Measurements from ENCODE around the gene ZNF675.

The ZNF675 gene

DNA sequence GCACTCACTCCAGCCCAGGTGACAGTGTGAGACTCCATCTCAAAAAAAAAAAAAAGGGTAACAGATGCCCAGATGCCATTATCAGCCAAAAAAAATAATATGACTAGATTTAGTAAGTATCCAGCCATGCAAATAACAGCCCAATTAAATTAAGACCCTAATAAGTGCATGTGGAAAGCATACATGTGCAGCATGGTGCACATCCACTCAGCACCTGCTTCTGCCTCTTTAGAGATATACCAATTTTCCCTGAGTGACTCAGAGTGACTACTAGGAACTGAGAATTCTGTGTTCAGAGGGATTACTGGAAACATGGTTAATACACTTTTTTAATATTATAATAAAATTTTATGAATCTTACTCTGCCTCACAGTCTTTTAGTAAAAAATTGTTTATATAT, 29.8 kb upstream of the ZNF675 start:
- Histone ChIP-seq H3K27me3 (ENCODE audit: control insufficient read depth in 1 of 2, insufficient read depth in 1 of 2, low read length in 2 of 2) (no peaks in the 10 kb centered on the region), H3K4ac (ENCODE audit: low read depth in 1 of 2, low read length in 2 of 2) (no peak overlapping the region), H3K27ac (ENCODE audit: low read length, poor library complexity, severe bottlenecking) (no peak overlapping the region), H3K4me1 (ENCODE audit: control insufficient read depth, insufficient read depth, low read depth, low read length) (no peaks in the 10 kb centered on the region), H2BK120ac (ENCODE audit: low read depth, low read length) (no peak overlapping the region), H3K18ac (ENCODE audit: low read depth in 1 of 2, low read length in 2 of 2) (no peak overlapping the region), H3K36me3 (ENCODE audit: control insufficient read depth in 1 of 2, insufficient read depth in 2 of 2, low read depth in 1 of 2, low read length in 2 of 2) (no peaks in the 10 kb centered on the region), H3K4me3 (ENCODE audit: insufficient read depth in 1 of 2, low read depth in 1 of 2, low read length in 2 of 2) (no peak overlapping the region), H2BK12ac (ENCODE audit: low read length in 2 of 2) (no peak overlapping the region), H2AK5ac (ENCODE audit: low read length, severe bottlenecking) (no peak overlapping the region), H3K4me2 (ENCODE audit: low read length, poor library complexity, severe bottlenecking) (no peak overlapping the region), H4K91ac (ENCODE audit: low read length) (no peak overlapping the region), H4K8ac (ENCODE audit: low read length) (no peak overlapping the region), H3K9me3 (ENCODE audit: control insufficient read depth, low read length) (peaks cover 18% of the 10 kb centered on the region), H2BK15ac (ENCODE audit: low read depth, poor library complexity, severe bottlenecking) (no peak overlapping the region), H3K9ac (ENCODE audit: low read length) (no peak overlapping the region), H3K79me1 (replicated peaks; ENCODE audit: low read length, poor library complexity, severe bottlenecking) (no peaks in the 10 kb centered on the region), H2AFZ (ENCODE audit: low read depth, low read length) (no peak overlapping the region), H2BK5ac (ENCODE audit: low read depth, low read length, poor library complexity, severe bottlenecking) (no peak overlapping the region), H3K14ac (ENCODE audit: low read length in 2 of 2) (no peak overlapping the region), H3K23ac (ENCODE audit: low read length in 2 of 2) (no peak overlapping the region)
- DNase-seq = no peak

DNA sequence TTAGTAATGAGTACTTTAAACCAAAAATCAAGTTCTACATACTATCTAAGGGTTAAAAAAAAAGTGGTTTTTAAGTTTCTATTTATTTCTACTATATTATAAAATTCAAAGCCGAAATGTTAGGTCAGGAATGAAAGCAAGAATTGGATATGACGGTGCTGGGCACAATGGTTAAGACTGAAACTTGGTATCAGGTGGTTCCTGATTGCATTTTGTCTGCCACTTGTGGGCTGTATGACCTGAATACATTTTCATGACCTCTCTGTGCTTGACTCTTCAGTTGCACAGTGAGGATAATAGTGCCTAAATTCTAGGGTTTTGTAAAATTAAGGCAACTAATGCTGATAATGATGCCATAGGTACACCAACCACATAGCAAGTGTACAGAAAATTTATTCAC, 22.3 kb upstream of the ZNF675 start:
- H3K27me3 ChIP-seq (ENCODE audit: control insufficient read depth in 1 of 2, insufficient read depth in 1 of 2, low read length in 2 of 2) = no peaks in the 10 kb centered on the region
- H3K4ac ChIP-seq (ENCODE audit: low read depth in 1 of 2, low read length in 2 of 2) = no peak overlapping the region
- no peaks in the 10 kb centered on the region for H3K4me1 ChIP-seq (ENCODE audit: control insufficient read depth, insufficient read depth, low read depth, low read length)
- no peak overlapping the region for H3K9ac ChIP-seq (ENCODE audit: low read length)
- 13% methylated on average over 2 of the region's 2 CpGs for WGBS
- H4K8ac ChIP-seq (ENCODE audit: low read length) = no peak overlapping the region
- H2BK15ac ChIP-seq (ENCODE audit: low read depth, poor library complexity, severe bottlenecking) = no peak overlapping the region
- no peak overlapping the region for H2AFZ ChIP-seq (ENCODE audit: low read depth, low read length)
- H2BK120ac ChIP-seq (ENCODE audit: low read depth, low read length) = no peak overlapping the region
- H3K23ac ChIP-seq (ENCODE audit: low read length in 2 of 2) = no peak overlapping the region
- H2BK12ac ChIP-seq (ENCODE audit: low read length in 2 of 2) = no peak overlapping the region
- no peak overlapping the region for H3K4me3 ChIP-seq (ENCODE audit: insufficient read depth in 1 of 2, low read depth in 1 of 2, low read length in 2 of 2)
- no peak for DNase-seq
- H3K79me1 ChIP-seq (replicated peaks; ENCODE audit: low read length, poor library complexity, severe bottlenecking) = no peaks in the 10 kb centered on the region
- H4K91ac ChIP-seq (ENCODE audit: low read length) = no peak overlapping the region
- H3K9me3 ChIP-seq (ENCODE audit: control insufficient read depth, low read length) = peaks cover 7% of the 10 kb centered on the region
- no peak overlapping the region for H3K14ac ChIP-seq (ENCODE audit: low read length in 2 of 2)
- H2AK5ac ChIP-seq (ENCODE audit: low read length, severe bottlenecking) = no peak overlapping the region
- H3K18ac ChIP-seq (ENCODE audit: low read depth in 1 of 2, low read length in 2 of 2) = no peak overlapping the region
- H3K4me2 ChIP-seq (ENCODE audit: low read length, poor library complexity, severe bottlenecking) = no peak overlapping the region
- H3K27ac ChIP-seq (ENCODE audit: low read length, poor library complexity, severe bottlenecking) = no peak overlapping the region
- H2BK5ac ChIP-seq (ENCODE audit: low read depth, low read length, poor library complexity, severe bottlenecking) = no peak overlapping the region
- no peaks in the 10 kb centered on the region for H3K36me3 ChIP-seq (ENCODE audit: control insufficient read depth in 1 of 2, insufficient read depth in 2 of 2, low read depth in 1 of 2, low read length in 2 of 2)

GRCh38 chr19:23706657-23707056, 19.6 kb upstream of the ZNF675 start:
- no peak for DNase-seq
- 71% methylated on average over 1 of the region's 1 CpG for WGBS
- no peaks in the 10 kb centered on the region for H3K79me1 ChIP-seq (replicated peaks; ENCODE audit: low read length, poor library complexity, severe bottlenecking)

DNA sequence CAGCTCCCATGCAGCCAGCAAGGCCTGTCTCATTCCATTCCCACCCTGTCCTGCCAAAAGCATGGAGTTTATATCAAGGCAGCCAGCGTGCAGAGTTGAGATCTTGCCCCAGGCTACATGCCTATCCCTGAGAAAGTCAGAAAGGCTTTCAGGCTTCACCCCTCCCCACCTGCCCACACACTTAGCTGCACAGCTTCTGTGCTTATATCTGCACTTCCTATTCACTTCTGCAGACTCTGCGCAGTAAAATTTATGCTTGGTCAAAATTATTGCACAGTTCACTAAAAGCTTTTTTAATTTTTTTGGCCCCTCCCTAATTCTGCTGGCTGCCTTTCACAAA, 12.5 kb upstream of the ZNF675 start:
- Histone ChIP-seq H2BK12ac (ENCODE audit: low read length in 2 of 2) (no peak overlapping the region), H3K4me1 (ENCODE audit: control insufficient read depth, insufficient read depth, low read depth, low read length) (no peaks in the 10 kb centered on the region), H2BK120ac (ENCODE audit: low read depth, low read length) (no peak overlapping the region), H2AFZ (ENCODE audit: low read depth, low read length) (no peak overlapping the region), H2BK15ac (ENCODE audit: low read depth, poor library complexity, severe bottlenecking) (no peak overlapping the region), H3K18ac (ENCODE audit: low read depth in 1 of 2, low read length in 2 of 2) (no peak overlapping the region), H3K27ac (ENCODE audit: low read length, poor library complexity, severe bottlenecking) (no peak overlapping the region), H3K4ac (ENCODE audit: low read depth in 1 of 2, low read length in 2 of 2) (no peak overlapping the region), H3K9me3 (ENCODE audit: control insufficient read depth, low read length) (peaks cover 41% of the 10 kb centered on the region), H3K27me3 (ENCODE audit: control insufficient read depth in 1 of 2, insufficient read depth in 1 of 2, low read length in 2 of 2) (no peaks in the 10 kb centered on the region), H3K4me3 (ENCODE audit: insufficient read depth in 1 of 2, low read depth in 1 of 2, low read length in 2 of 2) (no peak overlapping the region), H2AK5ac (ENCODE audit: low read length, severe bottlenecking) (no peak overlapping the region), H3K79me1 (replicated peaks; ENCODE audit: low read length, poor library complexity, severe bottlenecking) (no peaks in the 10 kb centered on the region), H3K9ac (ENCODE audit: low read length) (no peak overlapping the region), H3K36me3 (ENCODE audit: control insufficient read depth in 1 of 2, insufficient read depth in 2 of 2, low read depth in 1 of 2, low read length in 2 of 2) (no peaks in the 10 kb centered on the region), H2BK5ac (ENCODE audit: low read depth, low read length, poor library complexity, severe bottlenecking) (no peak overlapping the region), H3K14ac (ENCODE audit: low read length in 2 of 2) (no peak overlapping the region), H3K4me2 (ENCODE audit: low read length, poor library complexity, severe bottlenecking) (no peak overlapping the region), H4K8ac (ENCODE audit: low read length) (no peak overlapping the region), H4K91ac (ENCODE audit: low read length) (no peak overlapping the region), H3K23ac (ENCODE audit: low read length in 2 of 2) (no peak overlapping the region)
- no peak for DNase-seq
- WGBS = 56% methylated on average over 2 of the region's 2 CpGs

More at GRCh38 chr19:23706657-23707056, 19.6 kb upstream of the ZNF675 start:
- H3K4me1 ChIP-seq (ENCODE audit: control insufficient read depth, insufficient read depth, low read depth, low read length) = no peaks in the 10 kb centered on the region
- no peak overlapping the region for H2BK12ac ChIP-seq (ENCODE audit: low read length in 2 of 2)
- no peak overlapping the region for H2AK5ac ChIP-seq (ENCODE audit: low read length, severe bottlenecking)
- no peak overlapping the region for H3K23ac ChIP-seq (ENCODE audit: low read length in 2 of 2)
- peaks cover 15% of the 10 kb centered on the region for H3K9me3 ChIP-seq (ENCODE audit: control insufficient read depth, low read length)
- H3K4me2 ChIP-seq (ENCODE audit: low read length, poor library complexity, severe bottlenecking) = no peak overlapping the region
- H2BK15ac ChIP-seq (ENCODE audit: low read depth, poor library complexity, severe bottlenecking) = no peak overlapping the region
- no peak overlapping the region for H3K4me3 ChIP-seq (ENCODE audit: insufficient read depth in 1 of 2, low read depth in 1 of 2, low read length in 2 of 2)
- H2BK5ac ChIP-seq (ENCODE audit: low read depth, low read length, poor library complexity, severe bottlenecking) = no peak overlapping the region
- H4K8ac ChIP-seq (ENCODE audit: low read length) = no peak overlapping the region
- H3K14ac ChIP-seq (ENCODE audit: low read length in 2 of 2) = no peak overlapping the region
- H2BK120ac ChIP-seq (ENCODE audit: low read depth, low read length) = no peak overlapping the region
- no peak overlapping the region for H3K4ac ChIP-seq (ENCODE audit: low read depth in 1 of 2, low read length in 2 of 2)
- H2AFZ ChIP-seq (ENCODE audit: low read depth, low read length) = no peak overlapping the region
- H3K18ac ChIP-seq (ENCODE audit: low read depth in 1 of 2, low read length in 2 of 2) = no peak overlapping the region
- H4K91ac ChIP-seq (ENCODE audit: low read length) = no peak overlapping the region
- no peak overlapping the region for H3K9ac ChIP-seq (ENCODE audit: low read length)
- H3K36me3 ChIP-seq (ENCODE audit: control insufficient read depth in 1 of 2, insufficient read depth in 2 of 2, low read depth in 1 of 2, low read length in 2 of 2) = no peaks in the 10 kb centered on the region
- H3K27ac ChIP-seq (ENCODE audit: low read length, poor library complexity, severe bottlenecking) = no peak overlapping the region
- H3K27me3 ChIP-seq (ENCODE audit: control insufficient read depth in 1 of 2, insufficient read depth in 1 of 2, low read length in 2 of 2) = no peaks in the 10 kb centered on the region
